Heart left ventricle (tissue), 16 donors: Measurements from ENCODE around the gene LPP. TPM values are rescaled to one million over a fixed set of nuclear protein-coding genes. Genes with fewer than 3 reads are reported as not detected.

Experiments used
- ATAC-seq, 4 donors: fragments of 200-7000 bp; cut with Tn5 transposase; one replicate each; pipeline ENCODE4 v1.9.1; 2020 to 2022; ENCODE audit warnings: moderate library complexity in 4 of 4, mild to moderate bottlenecking in 3 of 4, moderate number of reproducible peaks in 1 of 4
- DNase-seq, 5 donors: peaks; one replicate each; pipeline ENCODE4 v3.0.0-alpha.2; 2020
- H3K27ac ChIP-seq, 12 donors: fragments of 200-600 bp; sonication (generic) in 4 of 12; one replicate each; pipeline versions ENCODE4 v1.5.0 to v1.8.0; 2016 to 2022; ENCODE audit warnings: mild to moderate bottlenecking in 2 of 12
- H3K27me3 ChIP-seq, 9 donors: fragments of 200-600 bp; sonication (generic) in 2 of 9; one replicate each; pipeline versions ENCODE4 v1.5.1 to v1.8.0; 2016 to 2022; ENCODE audit warnings: mild to moderate bottlenecking in 3 of 9
- H3K36me3 ChIP-seq, 9 donors: fragments of 200-600 bp; sonication (generic) in 2 of 9; one replicate each; pipeline versions ENCODE4 v1.5.0 to v1.8.0; 2018 to 2022; ENCODE audit warnings: mild to moderate bottlenecking in 2 of 9
- H3K4me1 ChIP-seq, 12 donors: fragments of 200-600 bp; sonication (generic) in 4 of 12; one replicate each; pipeline versions ENCODE4 v1.5.0 to v1.8.0; 2016 to 2022; ENCODE audit warnings: mild to moderate bottlenecking in 3 of 12
- H3K4me3 ChIP-seq, 12 donors: fragments of 200-600 bp; sonication (generic) in 4 of 12; one replicate each; pipeline versions ENCODE4 v1.5.0 to v1.8.0; 2017 to 2022; ENCODE audit warnings: mild to moderate bottlenecking in 9 of 12, moderate library complexity in 4 of 12
- H3K9me3 ChIP-seq, 12 donors: fragments of 200-600 bp; sonication (generic) in 4 of 12; one replicate each; pipeline versions ENCODE4 v1.5.0 to v1.8.0; 2016 to 2022; ENCODE audit warnings: mild to moderate bottlenecking in 1 of 12
- POLR2A ChIP-seq, 2 donors: fragments of 450-650 bp; IDR thresholded peaks; one replicate each; pipeline ENCODE4 v1.6.1; 2017; ENCODE audit warnings: antibody characterized with exemption in 2 of 2, mild to moderate bottlenecking in 2 of 2, moderate library complexity in 2 of 2
- WGBS, 4 donors: extraction: QIAGEN DNeasy Blood & Tissue Kit in 2 of 4; methylation state at CpG; one replicate each; pipeline versions ENCODE4 v1.1.5 to v1.1.7; 2013 to 2018; 5-methylcytosine and 5-hydroxymethylcytosine counted together
- intact Hi-C, 10 donors: fragments of 100-400 bp; cut with DNase I; formaldehyde crosslinking; loops; one replicate each; pipeline versions ENCODE4 v1.11.1 to v1.14.2; 2022
- polyA plus RNA-seq, 2 donors: library from polyadenylated mRNA; stranded (reverse); fragments of 200-250 nt; gene quantifications; one replicate each; pipeline ENCODE4 v1.2.3, GENCODE V29; 2013
- total RNA-seq, 9 donors: library from RNA; depleted of rRNA in 2 of 9; stranded (reverse); fragments of >200 nt in 2 of 9; fragmentation: NEBNext Ultra II Directional in 3 of 9; extraction: Animal tissue kit (Norgen Biotek cat#: 25700) in 3 of 9; gene quantifications; one replicate each; pipeline versions ENCODE4 v1.1.0 to v1.2.4, GENCODE V29; 2016 to 2023
- TF ChIP-seq, protein P1 (sequence below), 12 donors: fragments of 200-600 bp; sonication (generic) in 4 of 12; IDR thresholded peaks; one replicate each; pipeline versions ENCODE4 v1.5.0 to v1.8.0; 2018 to 2022; ENCODE audit warnings: antibody characterized with exemption in 12 of 12, mild to moderate bottlenecking in 5 of 12
- donor health status: ischemic (EF 13 %, LVEDD 7.1; RV severe dilation, severe dysfunction).
- donor health status: healthy with polysubstance abuse.
- donor health status: DM: no; HTN: yes; CAD: no.
- donor health status: DM: no; HTN: no; CAD: no.
- donor health status: ischemic (EF 25% LVEDD 6.9; RV normal size, moderate dysfunction).
- donor health status: ischemic (EF 25% LVEDD 5.7; RV mildly dilated, moderate dysfunction).
- donor health status: healthy.
- donor health status: DM: yes; HTN: yes; CAD: no.
- donor health status: ischemic (EF 35%, LVEDD 5.7; RV mildly dilated, moderate dysfunction).
- donor health status: nonischemic (EF 11% LVEDD 7.7; RV severe dilation, severe dysfunction).
- donor health status: DM: yes; HTN: yes; CAD: no.
- donor health status: PGD.
- donor health status: ischemic (EF 29% LVEDD 5.4; RV normal size, mild dysfunction).
- donor health status: nonischemic (EF 23%, LVEDD 6.1; RV moderate dilation, normal function).

The LPP gene
- total and polyA plus RNA-seq, 11 donors = 9.2 to 178 (median 100) TPM

DNA sequence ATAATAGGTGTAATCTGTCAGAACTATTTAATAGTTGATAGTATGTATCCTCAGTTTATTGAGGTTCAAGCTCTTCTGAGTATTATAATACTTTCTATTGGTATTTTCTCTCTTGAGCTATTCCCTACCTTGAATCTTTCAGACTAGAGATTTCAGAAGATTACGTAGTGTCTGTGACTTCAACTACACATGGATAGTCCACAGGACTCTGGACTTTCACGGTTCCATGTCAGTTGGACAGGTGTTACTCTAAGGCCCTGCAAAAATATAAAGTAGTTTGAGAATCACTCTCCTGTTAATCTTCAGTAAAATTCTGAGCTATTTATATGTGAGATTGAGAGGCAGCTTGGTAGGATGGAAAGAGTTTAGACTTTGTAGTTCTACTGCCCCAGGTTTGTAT lies 664.3 kb downstream of the LPP start:
- intact Hi-C loops = no loop called here
- no peak for ATAC-seq
- WGBS, 4 donors = 87 to 93% (median 90%) methylated on average over 2 of the region's 2 CpGs
- no peak for TF ChIP-seq POLR2A (IDR thresholded peaks at IDR 0.05)
- TF ChIP-seq, protein P1, sequence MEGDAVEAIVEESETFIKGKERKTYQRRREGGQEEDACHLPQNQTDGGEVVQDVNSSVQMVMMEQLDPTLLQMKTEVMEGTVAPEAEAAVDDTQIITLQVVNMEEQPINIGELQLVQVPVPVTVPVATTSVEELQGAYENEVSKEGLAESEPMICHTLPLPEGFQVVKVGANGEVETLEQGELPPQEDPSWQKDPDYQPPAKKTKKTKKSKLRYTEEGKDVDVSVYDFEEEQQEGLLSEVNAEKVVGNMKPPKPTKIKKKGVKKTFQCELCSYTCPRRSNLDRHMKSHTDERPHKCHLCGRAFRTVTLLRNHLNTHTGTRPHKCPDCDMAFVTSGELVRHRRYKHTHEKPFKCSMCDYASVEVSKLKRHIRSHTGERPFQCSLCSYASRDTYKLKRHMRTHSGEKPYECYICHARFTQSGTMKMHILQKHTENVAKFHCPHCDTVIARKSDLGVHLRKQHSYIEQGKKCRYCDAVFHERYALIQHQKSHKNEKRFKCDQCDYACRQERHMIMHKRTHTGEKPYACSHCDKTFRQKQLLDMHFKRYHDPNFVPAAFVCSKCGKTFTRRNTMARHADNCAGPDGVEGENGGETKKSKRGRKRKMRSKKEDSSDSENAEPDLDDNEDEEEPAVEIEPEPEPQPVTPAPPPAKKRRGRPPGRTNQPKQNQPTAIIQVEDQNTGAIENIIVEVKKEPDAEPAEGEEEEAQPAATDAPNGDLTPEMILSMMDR (IDR thresholded peaks at IDR 0.05) = no peak
- peaks cover 0 to 58% (median 9%) of the 10 kb centered on the region in 12 donors for H3K4me1 ChIP-seq
- no peaks in the 10 kb centered on the region for H3K9me3 ChIP-seq
- no peak overlapping the region for H3K4me3 ChIP-seq
- no peaks in the 10 kb centered on the region for H3K36me3 ChIP-seq
- DNase-seq = no peak
- H3K27me3 ChIP-seq = no peaks in the 10 kb centered on the region
- H3K27ac ChIP-seq = no peak overlapping the region

DNA sequence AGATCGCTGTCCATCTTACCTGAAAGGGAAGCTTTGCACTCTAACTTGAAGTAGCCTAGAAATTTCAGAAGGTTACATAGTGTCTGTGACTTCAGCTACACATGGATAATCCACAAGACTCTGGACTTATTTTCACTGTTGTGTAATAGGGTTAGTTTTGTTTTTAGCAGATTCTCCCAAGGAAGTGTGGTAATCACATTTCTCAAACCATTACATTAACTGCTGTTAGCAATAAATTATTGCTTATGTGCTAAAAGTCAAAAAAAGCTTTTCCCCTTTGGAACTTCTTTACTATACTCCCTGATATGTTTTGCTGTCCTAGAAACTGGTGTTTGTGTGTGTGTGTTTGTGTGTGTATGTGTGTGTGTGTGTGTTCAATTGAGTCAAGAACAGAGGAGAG lies 666.0 kb downstream of the LPP start:
- H3K27me3 ChIP-seq = no peaks in the 10 kb centered on the region
- peak overlapping the region in 1 of 12 donors; percentile 79 for H3K27ac ChIP-seq
- intact Hi-C loops = no loop called here
- WGBS, 4 donors = 96 to 100% (median 98%) methylated on average over 1 of the region's 1 CpG
- peak in 3 of 4 donors; percentile 38 to 59 (median 53) for ATAC-seq
- H3K4me3 ChIP-seq = no peak overlapping the region
- DNase-seq = no peak
- TF ChIP-seq, protein P1 (IDR thresholded peaks at IDR 0.05) = no peak
- TF ChIP-seq POLR2A (IDR thresholded peaks at IDR 0.05) = no peak
- H3K36me3 ChIP-seq = no peaks in the 10 kb centered on the region
- H3K9me3 ChIP-seq = no peaks in the 10 kb centered on the region
- H3K4me1 ChIP-seq = peaks cover 0 to 63% (median 9%) of the 10 kb centered on the region in 12 donors

DNA sequence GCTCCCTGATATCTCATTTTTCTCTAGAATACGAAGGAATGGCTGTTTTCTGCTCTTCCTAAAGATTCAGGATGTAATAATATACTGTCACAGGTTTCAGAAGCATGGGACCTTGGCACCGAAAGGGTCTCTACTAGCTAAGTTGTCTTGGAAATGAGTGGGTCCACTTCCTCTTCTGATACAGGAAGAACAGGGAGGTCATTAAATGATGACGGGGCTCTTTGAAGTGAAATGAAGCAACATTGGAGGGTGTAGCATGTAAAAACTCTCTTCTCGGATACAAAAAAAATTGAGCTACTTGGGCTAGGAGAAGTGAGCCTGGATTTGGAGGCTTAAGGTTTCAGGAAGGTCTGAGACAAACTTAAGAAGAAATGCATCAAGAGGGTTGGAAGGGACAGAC lies 668.0 kb downstream of the LPP start:
- H3K27me3 ChIP-seq = no peaks in the 10 kb centered on the region
- no peak for TF ChIP-seq POLR2A (IDR thresholded peaks at IDR 0.05)
- TF ChIP-seq, protein P1 (IDR thresholded peaks at IDR 0.05) = no peak
- ATAC-seq (peak in 3 of 4 donors; percentile 49 to 61 (median 53)), DNase-seq (no peak)
- intact Hi-C loops = no loop called here
- H3K4me1 ChIP-seq = peaks cover 0 to 62% (median 8%) of the 10 kb centered on the region in 12 donors
- no peaks in the 10 kb centered on the region for H3K9me3 ChIP-seq
- whole genome bisulfite sequencing, 4 donors = 68 to 80% (median 73%) methylated on average over 4 of the region's 4 CpGs
- peak overlapping the region in 1 of 12 donors; percentile 79 for H3K27ac ChIP-seq
- H3K4me3 ChIP-seq = no peak overlapping the region
- H3K36me3 ChIP-seq = no peaks in the 10 kb centered on the region

DNA sequence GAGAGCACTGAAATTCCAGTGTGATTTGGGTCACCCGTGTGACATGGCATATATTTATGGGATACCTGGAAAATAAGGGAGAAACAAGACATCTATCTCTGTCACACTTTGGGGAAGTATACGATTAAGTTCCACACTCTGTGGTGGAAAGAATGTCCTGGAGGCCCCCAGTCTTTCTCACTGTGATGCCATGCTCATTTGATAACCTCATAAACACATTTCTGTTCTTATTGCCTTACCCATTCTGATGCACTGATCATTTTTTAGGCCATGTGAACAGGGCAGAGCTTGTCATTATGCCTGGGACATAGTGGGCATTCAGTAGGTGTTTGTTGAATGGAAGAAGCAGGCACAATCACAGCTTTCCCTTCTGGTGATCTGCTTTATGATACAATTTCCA lies 668.5 kb downstream of the LPP start:
- WGBS, 4 donors = 76 to 87% (median 81%) methylated on average over 2 of the region's 2 CpGs

More for the DNA sequence above, 668.5 kb downstream of the LPP start:
- DNase-seq (no peak), ATAC-seq (no peak)
- no peak overlapping the region for H3K4me3 ChIP-seq
- intact Hi-C loops = no loop called here
- peaks cover 0 to 58% (median 7%) of the 10 kb centered on the region in 12 donors for H3K4me1 ChIP-seq
- TF ChIP-seq, protein P1 (IDR thresholded peaks at IDR 0.05) = no peak
- TF ChIP-seq POLR2A (IDR thresholded peaks at IDR 0.05) = no peak
- peak overlapping the region in 1 of 12 donors; percentile 79 for H3K27ac ChIP-seq
- no peaks in the 10 kb centered on the region for H3K27me3 ChIP-seq
- H3K36me3 ChIP-seq = no peaks in the 10 kb centered on the region
- no peaks in the 10 kb centered on the region for H3K9me3 ChIP-seq
